HG02981 (cell line): ENCODE results near the gene SEMA3A.
"Not testable (repeated sequence)": the region's sequence is repeated elsewhere in the genome, so short reads cannot be mapped to it uniquely, and the experiment has no call there.

Experiments
- ATAC-seq: cut with Tn5 transposase; IDR thresholded peaks from one replicate; pipeline ENCODE4 v1.9.1; 2021; ENCODE audit warnings: mild to moderate bottlenecking, moderate library complexity; ENCODE audit not compliant: unreplicated experiment

The SEMA3A gene

DNA sequence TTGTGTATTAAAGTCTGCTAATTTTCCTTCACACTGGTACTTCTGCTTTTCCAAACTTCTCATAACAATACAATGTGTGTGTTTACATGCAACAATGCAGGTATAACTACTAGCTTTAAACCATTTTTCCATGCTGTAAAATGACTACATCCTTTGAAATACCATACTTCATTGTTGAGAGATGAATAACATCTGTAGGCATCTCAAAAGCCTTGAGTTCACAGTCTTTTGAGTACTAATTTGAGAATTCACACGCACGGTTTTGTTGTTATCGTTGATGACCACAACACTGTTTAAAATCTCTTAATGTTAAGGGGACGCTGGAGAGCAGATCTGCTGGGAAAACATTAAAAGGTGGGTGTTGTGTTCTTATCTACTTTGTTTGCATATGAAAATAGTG, 37.4 kb downstream of the SEMA3A start:
- ATAC-seq, result no peak

DNA sequence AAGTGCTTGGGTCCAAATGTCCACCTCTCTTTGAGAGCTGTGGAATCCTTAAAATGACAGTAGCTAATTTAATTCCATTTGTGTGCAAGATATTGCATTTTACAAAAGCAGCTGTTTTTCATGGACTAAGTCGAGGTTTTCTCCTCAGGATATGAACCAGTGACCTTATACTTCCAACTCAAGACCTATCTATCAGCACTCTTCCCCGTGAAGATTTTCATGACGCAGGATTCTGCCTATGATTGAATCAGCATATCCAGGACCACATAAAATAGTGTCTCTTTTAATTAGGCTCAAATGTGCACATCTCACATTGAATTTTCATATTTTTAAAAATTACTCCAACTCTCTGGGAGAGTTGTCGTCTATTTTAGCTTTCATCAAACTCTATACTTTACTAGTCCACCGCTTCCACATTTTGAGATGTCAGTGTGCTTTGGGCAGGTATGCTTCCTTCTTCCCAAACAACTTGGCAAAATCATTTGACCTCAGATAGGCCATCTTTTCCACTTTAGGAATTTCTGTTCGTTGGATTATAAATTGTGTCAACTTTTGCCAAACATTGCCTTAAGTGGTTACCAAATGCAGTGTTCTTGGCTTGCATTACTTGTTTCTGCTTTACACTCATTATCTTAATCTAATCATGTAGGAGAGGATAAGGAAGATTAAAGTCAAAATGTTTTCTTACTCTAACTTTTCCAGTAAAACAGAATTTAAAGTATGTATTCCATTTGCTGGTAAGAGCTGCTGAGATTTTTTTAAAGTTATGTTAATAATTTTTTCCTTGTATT, 39.4 kb downstream of the SEMA3A start:
- ATAC-seq, result no peak

DNA sequence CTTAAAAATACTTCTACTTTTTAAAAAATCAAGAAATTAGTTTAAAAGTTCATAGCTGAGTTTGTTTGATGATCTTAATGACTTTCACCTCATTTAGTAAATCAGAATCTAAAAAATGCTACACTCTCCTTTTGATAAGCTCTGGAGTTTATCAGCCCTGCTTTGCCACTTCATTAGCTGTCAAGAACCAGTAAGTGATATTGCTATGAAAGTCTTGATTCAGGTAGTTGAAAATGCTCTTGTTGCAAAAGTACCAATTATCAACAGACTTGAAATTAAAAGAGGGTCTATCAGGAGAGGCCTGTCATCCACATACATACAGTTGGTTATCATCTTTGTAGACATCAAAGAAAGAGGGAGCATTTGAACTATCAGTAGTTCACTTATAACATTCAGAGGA, 41.6 kb downstream of the SEMA3A start:
- no peak for ATAC-seq

DNA sequence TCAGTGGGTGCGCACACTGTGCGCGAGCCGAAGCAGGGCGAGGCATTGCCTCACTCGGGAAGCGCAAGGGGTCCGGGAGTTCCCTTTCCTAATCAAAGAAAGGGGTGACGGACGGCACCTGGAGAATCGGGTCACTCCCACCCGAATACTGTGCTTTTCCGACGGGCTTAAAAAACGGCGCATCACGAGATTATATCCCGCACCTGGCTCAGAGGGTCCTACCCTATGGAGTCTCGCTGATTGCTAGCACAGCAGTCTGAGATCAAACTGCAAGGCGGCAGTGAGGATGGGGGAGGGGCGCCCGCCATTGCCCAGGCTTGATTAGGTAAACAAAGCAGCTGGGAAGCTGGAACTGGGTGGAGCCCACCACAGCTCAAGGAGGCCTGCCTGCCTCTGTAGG, 44.2 kb downstream of the SEMA3A start:
- not testable (repeated sequence) for ATAC-seq

DNA sequence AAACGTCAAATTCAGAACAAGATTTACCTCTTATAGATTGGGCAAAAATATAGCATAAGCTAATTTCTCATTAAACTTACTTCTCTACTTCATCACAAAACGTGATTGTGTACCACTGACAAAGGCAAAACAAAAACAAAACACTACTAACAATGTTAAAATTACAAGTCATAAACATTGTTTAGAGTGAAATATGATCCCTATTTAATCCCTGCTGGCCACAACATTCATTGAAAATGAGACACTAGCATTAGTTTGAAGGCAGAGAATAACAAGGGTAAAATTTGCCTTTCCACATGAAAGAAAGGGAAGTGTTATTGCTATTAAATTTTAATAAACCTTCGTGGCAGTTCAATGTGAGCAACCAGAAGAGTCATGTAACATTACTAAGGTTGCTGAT, 45.0 kb downstream of the SEMA3A start:
- no peak for ATAC-seq

DNA sequence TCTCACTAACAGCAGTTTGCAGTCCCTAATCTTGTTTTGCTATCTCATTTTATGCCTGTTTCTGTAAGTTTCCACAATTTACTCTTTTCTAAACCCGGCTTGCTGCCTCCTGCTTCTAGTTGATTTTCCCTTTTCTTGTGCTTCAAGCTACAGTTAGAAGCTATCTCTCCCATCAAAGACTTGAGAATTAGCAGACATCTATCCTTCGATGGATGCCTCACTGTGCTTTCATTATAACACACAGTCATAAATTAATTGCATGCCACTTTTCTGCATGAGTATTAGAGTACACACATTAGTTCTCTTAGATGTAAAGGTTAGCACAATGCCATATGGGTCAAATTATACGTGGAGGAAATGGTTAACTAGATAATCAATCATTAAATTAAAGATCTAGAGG, 48.7 kb downstream of the SEMA3A start:
- no peak for ATAC-seq

DNA sequence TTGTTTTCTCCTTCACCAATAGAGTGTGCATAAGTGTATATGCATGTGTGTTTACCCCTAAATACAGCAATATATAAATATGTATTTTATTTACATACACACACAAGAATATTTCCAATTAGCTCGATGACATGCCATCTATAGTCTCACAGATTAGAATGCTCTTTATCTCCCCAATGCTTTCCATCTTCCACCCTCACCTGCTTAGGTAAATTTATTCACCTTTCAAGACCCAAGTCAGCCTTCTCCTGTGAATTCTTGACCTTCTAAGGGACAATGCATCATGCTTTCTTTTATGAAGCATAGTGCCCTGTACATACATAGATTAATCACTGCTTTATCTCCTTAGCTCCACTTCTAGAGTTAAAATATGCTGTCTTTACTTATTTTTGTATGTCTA, 49.7 kb downstream of the SEMA3A start:
- no peak for ATAC-seq

DNA sequence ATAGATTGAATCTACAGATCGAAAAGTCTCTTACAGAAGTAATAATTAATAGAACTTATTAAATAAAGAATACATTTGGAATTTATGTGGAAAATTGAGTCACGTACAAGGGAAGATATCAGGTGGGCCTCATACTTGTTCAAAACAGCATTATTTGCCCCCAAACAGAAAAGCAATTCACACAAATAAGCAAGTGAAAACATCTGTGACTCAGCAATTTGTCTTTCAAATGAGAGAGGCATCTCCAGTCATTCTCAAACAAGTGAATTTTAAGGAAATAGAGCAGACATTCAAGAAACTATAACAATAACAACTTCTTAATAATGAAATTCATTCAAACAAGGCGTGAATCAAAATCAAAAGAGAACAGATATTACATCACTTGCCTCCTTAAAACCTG, 50.1 kb downstream of the SEMA3A start:
- no peak for ATAC-seq

DNA sequence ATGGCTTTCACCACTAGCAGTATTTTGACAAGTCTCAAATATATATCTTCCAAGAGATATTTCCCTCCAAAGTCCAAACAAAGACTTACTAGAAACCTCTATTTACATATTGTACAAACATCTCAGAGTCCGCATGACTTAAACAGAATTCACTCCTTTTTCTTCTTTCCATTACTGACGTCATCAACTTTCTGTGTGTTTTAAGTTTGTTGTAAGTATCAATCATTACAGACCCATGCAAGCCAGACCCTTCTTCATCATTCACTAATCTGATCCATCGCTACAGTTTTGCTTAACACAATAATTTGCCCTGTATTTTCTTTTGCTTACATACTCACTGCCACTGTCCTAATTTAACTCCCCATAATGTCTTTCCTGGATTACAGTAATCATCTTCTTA, 51.9 kb downstream of the SEMA3A start:
- no peak for ATAC-seq

DNA sequence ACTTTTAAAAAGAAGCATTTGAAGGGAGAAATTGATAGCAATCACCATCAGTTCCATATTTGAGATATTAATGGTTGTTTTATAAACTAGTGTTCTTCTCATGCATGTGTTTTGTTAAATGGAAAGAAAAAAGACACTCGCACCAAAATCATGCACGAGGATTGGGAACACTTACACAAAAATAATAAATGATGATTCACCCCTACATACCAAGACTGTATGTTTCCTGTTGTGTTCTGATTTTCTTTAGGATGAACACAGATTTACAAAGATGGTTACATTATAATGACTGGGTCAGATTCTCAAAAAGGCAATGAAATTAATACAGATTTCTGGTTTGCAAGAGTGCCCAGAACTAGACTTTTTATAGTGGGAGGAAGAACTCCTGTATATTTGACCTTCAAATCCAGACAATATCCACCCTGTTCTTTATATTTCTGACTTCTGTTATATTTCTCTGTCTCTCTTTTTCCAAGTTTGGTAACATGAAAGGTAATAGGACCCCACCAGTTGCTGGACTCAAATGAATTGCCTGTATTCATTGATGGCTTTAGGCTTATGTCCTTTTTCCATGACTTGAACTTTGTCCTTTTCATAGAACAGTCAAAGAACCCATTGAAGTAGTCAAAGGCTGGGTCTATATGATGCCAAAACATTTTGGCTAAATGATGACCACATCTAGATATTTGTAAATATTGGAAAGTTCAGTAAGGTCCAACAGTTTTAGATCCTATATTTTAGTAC, 54.4 kb downstream of the SEMA3A start:
- no peak for ATAC-seq

DNA sequence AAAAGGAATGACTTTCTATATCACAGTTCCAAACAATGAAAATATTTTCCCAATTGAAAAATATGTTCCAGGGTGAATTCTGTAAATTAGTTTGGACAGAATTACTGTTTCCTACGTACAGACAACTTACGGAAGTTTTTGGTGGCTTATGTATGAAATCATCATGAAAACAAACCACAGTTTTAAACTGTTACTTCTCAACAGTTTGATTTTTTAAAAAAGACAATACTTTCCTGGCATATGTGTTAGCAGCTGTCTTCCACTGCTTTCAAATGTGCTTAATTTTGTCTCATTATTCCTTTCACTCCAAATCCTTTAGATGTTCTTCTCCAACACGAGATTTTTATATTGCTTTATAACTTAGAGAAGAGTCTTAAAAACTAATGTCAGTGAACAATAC, 56.2 kb downstream of the SEMA3A start:
- no peak for ATAC-seq

DNA sequence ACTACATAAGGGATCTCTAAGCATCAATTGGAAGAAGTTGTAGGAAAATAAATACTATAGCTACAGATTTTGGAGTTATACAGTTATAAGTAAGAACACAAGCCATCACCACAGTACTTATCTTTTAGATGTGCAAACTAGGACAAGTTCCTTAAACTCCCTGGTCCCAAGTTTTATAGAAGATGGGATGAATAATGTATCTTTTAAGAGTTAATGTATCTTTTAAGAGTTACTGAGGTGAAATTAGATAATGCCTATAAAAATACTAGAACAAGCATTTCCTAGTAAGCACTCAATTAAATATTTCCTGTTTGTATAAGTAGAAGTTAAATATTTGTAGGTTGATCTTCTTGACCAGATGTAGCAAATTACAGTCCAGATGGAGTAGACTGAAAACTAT, 56.8 kb downstream of the SEMA3A start:
- ATAC-seq, result no peak

DNA sequence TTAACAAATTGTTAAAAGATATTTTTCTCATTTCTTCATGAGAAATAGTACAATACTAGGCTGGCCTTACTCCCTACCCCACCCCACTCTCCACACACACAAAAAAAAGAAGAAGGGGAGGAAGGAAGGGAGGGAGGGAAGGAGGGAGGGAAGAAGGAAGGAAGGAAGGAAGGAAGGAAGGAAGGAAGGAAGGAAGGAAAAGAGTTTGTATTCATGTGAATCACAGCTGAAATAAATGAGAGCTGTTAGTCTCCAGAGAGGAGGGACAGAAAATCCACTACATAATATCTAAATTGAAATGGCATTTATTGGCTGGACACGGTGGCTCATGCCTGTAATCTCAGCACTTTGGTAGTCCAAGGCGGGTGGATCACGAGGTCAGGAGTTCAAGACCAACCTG, 57.8 kb downstream of the SEMA3A start:
- no peak for ATAC-seq

DNA sequence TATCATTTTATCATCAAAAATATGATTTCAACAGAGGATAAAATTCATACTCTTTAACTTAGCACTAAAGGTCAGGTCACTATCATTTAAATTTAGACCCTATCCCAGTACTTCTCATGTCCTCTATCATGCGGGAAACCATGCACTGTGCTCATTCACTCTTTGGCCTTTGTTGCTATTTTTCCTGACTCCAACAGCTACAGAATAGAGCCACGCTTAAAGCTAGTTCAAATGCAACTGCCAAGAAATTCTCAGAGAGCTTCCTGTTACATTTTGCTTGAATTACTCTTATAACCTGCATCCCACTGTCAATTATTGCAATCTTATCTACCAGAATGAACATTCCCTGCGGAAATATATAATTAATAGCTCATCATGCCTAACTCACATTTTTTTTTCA, 58.3 kb downstream of the SEMA3A start:
- ATAC-seq, result no peak

DNA sequence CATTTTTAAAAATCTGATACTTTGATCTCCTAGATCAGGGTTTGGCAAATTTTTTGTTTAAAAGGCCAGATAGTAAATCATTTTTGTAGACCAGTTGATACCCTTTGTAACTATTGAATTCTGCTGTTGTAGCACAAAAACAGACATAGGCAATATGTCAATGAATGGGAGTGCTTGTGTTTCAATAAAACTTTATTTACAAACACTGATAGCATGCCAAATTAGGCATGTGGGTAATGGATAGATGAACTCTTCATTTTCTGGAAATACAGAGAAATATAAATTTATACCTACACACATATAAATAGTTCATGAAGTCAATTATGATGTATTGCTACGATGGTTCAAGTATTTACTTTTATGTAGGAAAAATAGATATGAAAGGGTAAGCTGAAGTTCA, 60.4 kb downstream of the SEMA3A start:
- no peak for ATAC-seq

DNA sequence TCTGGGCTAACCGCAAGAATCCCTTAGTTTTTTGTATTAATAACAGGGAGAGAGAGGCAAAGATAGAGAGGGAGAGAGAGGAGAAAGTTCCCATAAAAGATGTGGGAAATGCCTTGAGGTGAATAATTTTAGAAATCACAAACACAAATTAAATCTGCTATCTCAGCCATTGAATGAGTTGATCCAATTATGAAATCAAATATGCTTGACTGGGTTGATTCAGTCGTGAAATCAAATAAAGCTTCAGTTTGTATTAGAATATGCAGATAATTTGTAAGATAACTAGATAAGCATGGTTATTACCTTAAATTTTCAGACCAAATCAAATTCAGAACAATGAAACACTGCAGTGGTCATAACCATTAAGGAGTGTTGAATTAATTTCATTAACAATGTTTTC, 68.9 kb downstream of the SEMA3A start:
- ATAC-seq, result no peak

DNA sequence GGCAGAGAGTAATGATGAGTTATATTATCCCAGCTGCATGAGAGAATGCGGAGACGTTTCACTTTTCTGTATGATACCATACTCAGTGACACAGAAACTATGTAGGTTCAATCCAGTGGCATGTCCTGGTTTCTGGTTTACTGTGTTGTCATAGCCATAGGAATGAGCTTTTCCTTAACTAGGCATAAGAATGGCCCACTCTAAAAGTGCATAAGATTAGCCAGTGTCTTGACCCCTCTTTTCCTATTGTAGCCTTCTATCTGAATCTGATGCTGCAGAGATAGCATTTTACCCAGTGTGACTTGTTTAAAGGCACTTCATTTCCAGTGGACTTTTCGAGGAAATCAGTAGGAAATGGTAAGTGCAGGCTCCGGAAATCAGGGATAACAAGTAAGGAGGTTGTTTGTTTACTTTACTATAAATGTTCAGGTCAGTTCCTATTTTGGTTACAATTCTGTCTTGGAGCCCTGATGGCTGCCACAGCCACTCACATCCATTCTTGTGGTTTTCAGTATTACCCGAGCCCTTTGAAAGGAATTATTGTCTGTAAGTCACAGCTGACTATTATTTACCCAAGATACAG, 70.5 kb downstream of the SEMA3A start:
- no peak for ATAC-seq

DNA sequence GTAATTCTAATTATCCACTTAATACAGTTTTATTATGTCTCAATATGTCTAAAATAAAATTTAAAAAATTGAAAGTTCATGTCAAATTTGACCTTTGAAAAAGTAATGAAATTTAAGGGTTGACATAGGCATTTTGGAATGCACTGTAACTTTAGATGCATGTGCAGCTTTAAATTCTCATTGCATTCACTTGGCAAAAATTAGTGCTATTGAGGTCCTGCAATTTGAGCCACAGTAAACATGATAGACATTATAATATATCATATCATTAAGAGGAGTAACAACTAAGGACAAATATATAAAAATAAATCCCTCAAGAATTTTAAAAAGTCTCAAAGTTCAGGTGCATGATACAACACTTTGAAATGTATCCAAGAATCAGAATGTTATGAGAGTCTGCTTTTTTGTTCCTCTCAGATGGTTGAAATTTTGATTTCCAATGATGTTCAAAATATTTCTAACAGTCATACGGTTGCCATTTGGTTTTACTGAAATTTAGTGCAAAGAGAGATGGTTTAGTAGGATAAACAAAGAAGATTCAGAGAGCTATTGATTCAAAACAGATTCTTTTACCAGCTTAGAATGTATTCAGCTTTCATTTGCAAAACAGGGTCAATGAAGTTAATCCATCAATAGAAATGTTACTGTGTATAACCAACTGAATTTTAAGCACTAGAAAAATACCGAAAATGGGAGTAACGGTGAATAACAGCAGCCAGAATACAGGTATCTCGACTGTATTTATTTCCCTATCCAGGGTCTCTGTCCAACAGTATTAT, 71.8 kb downstream of the SEMA3A start:
- no peak for ATAC-seq

DNA sequence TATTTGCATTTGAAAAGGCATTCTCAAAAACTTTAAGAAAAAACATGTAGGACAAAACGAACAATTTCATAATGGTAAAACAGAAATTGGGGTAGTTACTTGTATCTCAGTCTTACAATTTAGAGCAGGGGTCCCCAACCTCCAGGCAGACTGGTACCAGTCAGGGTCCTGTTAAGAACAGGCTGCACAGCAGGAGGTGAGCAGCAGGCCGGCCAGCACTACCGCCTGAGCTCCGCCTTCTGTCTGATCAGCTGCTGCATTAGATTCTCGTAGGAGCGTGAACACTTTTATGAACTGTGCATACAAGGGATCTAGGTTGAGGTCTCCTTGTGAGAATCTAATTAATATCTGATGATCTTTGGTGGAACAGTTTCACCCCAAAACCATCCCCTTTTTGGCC, 77.3 kb downstream of the SEMA3A start:
- ATAC-seq, result no peak

DNA sequence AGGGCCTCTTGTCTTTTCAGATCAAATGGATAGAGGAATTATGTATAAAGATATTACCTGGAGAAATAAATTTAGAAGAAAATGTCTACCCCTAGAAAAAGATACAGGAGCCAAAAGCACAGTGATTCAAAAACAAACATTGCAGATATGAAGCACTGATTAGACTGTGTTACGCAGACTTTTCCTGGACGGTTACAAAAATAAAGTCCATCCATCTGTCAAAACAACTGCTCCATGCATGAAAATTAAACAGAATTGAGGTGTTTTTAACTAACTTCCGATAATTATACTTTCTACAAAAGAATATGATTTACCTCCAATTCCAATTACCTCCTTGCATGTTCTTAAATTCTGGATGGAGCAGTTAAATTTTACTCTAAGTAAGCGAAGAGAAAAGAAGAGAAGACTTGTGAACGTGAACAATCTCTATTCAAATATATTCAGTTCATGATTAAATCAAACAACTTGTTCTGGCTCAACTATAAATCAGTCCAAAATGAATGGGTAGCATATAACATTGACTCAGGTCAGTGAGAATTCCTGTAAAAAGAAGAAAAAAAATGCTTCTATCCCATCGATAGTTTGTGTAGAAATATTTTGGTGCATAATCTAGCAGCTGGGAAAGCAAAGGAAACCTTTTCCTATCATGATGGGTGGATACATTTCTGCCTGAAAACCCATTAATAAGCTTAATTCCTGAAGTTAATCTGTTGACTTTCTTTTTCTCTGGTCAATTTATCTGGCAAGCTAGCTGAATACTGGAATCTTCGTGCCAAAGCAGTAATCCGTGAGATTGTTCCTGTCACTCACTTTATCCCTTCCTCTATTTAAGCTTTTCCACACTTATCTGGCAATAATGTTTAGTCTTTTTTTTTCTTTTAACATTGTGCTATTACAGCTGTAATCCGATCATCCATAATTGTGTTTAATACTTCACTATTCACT, 80.4 kb downstream of the SEMA3A start:
- no peak for ATAC-seq
